AG09319 (cell line): ENCODE results near the gene STRADB.
"Not testable (repeated sequence)": the region's sequence is repeated elsewhere in the genome, so short reads cannot be mapped to it uniquely, and the experiment has no call there.

Experiments
- DNase-seq: peaks from one replicate; pipeline ENCODE4 v3.0.0-alpha.2; 2010; ENCODE audit warnings: low read depth; ENCODE audit errors: extremely low read depth
- TF ChIP-seq, protein P1 (sequence below): IDR thresholded peaks from 2 replicates; pipeline ENCODE4 v1.5.1; 2011; ENCODE audit warnings: low read depth, mild to moderate bottlenecking, inconsistent platforms, low read length, moderate library complexity

The STRADB gene

DNA sequence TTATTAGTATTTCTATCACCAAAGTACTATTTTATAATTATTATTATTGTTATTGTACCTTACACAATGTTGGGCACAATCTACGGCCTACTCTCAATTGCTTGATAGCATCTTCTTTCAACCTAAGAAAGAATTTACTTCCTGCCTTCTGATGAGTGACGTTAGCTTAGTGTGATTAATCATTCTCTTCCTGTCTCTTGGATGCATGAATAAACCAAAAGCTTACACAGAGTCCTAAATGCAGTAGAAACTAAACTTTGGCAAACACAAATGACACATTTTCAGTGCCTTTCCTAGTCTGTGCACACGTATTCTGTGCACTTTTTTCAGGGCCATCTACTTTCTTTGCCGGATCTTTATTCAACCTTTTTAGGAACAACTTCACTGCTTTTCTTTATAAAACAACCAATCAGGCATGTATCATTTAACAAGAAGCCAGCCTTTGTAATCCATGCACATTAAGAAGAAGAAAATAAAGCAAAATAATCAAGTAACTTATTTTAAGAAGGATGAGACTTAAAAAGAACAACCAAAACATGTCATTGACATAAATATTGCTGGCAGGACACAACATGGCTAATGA, 19.4 kb upstream of the STRADB start:
- TF ChIP-seq, protein P1, sequence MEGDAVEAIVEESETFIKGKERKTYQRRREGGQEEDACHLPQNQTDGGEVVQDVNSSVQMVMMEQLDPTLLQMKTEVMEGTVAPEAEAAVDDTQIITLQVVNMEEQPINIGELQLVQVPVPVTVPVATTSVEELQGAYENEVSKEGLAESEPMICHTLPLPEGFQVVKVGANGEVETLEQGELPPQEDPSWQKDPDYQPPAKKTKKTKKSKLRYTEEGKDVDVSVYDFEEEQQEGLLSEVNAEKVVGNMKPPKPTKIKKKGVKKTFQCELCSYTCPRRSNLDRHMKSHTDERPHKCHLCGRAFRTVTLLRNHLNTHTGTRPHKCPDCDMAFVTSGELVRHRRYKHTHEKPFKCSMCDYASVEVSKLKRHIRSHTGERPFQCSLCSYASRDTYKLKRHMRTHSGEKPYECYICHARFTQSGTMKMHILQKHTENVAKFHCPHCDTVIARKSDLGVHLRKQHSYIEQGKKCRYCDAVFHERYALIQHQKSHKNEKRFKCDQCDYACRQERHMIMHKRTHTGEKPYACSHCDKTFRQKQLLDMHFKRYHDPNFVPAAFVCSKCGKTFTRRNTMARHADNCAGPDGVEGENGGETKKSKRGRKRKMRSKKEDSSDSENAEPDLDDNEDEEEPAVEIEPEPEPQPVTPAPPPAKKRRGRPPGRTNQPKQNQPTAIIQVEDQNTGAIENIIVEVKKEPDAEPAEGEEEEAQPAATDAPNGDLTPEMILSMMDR = no peak
- no peak for DNase-seq

DNA sequence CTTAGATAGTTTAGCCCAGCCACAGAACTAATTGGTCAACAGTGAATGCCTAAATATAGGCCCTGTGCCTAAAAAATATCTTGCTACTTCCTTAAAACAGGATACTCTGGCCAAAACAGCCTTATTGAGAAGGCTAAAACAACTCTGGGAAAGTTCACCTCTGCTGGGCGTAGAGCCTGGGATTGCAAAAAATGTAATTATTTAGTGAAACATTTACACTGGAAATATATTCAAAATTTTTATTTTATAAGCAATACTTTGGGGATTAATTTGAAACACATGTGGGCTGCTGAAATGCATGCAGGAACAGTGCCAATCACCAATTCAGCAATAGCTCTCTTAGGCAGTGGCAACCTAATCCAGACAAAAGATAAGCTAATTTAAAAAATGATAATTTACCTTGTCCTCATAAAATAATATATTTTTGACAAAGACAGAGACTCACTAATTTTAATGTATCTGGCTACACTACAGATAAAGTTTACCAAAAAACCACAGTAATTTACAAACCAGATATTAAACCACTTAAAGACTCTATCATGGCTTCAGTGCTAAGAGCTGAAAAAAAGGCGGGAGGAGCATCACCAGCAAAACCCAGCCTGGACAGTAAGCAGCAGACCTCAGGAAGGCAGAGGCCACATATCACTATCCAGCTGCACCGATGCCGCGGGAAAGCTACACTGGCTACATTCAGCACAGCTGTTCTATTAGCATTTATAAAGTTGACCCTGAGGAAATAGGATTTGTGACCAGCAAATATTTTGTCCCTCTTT, 18.7 kb upstream of the STRADB start:
- DNase-seq = peak; percentile 77
- TF ChIP-seq, protein P1 = no peak

DNA sequence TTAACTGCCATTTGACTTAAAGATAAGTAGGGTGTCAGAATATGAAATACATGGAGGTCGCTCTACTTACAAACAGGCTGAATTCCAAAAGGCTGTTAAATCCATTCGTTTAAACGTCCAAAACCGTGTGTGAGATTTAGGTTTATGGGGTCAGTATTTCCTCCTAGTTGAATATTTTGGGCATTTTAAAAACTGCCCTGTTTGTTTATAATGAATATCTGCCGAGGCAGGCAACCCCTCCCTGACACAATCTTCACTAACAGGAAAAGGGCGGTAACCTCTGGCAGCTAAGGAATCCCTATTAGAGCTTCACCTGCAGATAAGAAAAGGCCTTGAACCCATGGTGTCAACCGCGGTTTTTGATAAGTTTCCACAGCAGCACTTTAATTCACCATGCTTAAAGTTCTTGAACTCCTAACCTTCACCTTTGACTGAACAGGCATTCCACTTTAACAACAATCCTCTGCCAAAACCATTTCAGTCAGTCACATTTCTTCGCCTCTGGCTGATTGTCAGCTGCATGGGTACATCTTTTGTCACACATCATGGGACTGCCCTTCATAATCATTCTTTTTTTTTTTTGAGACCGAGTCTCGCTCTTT, 18.0 kb upstream of the STRADB start:
- DNase-seq = no peak
- TF ChIP-seq, protein P1 = no peak

DNA sequence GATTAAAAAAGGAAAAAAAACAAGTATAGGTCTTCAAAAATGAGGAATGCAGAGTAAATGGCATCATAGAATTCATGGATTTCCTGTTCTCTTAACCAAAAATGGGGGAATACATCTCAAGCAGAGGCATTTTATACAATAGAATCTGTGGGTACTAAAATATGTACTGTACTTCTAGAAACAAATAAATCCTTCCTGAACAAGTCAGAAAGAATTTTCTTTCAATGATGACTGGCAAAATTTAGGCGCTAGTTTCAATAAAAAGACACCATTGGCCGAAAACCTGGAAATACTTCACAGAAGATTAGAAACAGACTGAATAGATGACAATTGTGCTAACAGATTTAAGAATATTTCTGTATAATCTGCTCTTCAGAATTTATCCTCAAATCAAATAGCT, 15.4 kb upstream of the STRADB start:
- no peak for DNase-seq
- TF ChIP-seq, protein P1 = no peak

DNA sequence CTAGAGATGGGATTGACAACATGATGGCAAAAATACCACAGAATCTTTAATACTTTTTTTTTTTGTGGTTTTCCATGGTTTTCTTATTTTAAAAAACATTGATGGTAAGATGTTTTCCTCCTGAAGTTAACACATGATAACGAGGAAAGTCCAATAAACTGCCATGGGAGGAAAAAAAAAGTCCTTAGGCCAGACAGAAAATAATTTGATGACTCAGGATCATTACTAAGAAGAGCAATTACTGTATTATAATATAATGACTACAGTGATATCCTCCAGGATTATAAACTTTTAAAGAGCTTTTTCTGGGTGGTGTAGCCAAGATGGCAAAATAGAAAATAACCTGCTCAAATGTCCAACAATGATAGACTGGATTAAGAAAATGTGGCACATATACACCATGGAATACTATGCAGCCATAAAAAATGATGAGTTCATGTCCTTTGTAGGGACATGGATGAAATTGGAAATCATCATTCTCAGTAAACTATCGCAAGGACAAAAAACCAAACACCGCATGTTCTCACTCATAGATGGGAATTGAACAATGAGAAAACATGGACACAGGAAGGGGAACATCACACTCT, 12.1 kb upstream of the STRADB start:
- DNase-seq = not testable (repeated sequence)

DNA sequence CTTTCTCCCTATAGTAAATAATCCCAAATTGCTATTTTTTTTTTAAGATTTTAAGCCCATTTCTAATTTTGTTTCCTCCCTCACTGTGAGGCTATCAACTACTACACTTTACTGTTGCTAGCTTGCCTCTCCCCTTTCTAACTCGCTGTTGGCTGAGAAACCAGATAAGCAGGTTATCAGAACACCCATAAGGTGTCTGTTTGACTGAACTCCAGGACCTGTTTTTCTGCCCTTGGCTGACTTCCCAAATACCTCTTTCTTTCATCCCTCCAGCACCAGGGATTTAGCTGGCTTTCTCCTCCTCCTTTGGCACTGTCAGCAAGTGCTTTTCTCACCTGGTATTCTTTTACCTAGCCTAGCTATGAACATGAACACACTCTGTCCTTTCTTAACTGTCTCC, 11.4 kb upstream of the STRADB start:
- TF ChIP-seq, protein P1 = no peak
- DNase-seq = no peak

DNA sequence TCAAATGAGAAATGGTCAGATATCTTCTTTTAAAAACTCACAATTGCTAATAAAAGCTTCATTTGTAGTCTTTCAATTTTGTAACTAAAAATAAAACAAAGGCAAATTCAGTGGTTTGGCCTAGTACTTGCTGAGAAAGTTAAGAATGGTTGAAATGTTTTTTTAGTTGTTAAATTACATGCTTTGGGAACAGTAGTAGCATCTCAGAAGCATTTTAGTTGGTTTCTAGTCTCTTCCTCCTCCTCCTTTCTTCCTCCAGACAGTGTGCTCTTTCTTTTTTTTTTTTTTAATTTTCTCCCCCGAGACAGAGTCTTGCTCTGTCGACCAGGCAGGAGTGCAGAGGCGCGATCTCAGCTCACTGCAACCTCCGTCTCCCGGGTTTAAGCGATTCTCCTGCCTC, 10.1 kb upstream of the STRADB start:
- TF ChIP-seq, protein P1 = no peak
- no peak for DNase-seq
